ENCODE results near the gene PRKAG2. TPM values are rescaled to one million over a fixed set of nuclear protein-coding genes. Genes with fewer than 3 reads are reported as not detected.

PRKAG2 gene
- total RNA-seq, 1 donor from 2014 or later = 21.1 TPM

GRCh38 chr7:151868396-151869108 lies 8.4 kb downstream of the PRKAG2 start:
- Histone ChIP-seq H3K27me3 (ENCODE audit: control insufficient read depth, insufficient read depth, low read length) (peaks cover 20% of the 10 kb centered on the region), H3K4me3 (ENCODE audit: low read depth, low read length) (no peak overlapping the region), H3K36me3 (ENCODE audit: control insufficient read depth, insufficient read depth, low read length) (no peaks in the 10 kb centered on the region)
- no peak for DNase-seq (ENCODE audit: low read depth)
- TF ChIP-seq CTCF (IDR thresholded peaks at IDR 0.05; ENCODE audit: insufficient read depth, low read length, poor library complexity, severe bottlenecking) = no peak

DNA sequence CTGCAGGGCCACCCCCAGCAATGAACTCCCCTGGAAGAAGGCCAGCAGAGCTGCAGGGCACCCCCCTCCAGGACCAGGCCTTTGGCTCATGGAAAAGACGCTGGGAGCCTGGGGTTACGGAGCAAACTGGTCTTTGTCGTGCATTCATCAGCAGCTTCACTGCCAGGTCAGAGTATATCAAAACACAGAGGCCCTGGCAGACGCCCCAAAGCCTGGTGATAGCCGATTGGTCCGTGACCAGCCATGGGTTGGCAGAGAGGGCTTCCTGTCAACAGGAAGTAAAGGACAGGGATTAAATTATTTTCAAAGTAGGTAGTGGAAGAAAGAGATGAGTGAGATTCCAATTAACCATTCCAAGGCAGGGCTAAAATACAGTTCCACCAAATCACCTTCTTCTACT lies 9.0 kb downstream of the PRKAG2 start:
- Histone ChIP-seq H3K4me3 (ENCODE audit: low read depth, low read length) (no peak overlapping the region), H3K27me3 (ENCODE audit: control insufficient read depth, insufficient read depth, low read length) (peaks cover 20% of the 10 kb centered on the region), H3K36me3 (ENCODE audit: control insufficient read depth, insufficient read depth, low read length) (no peaks in the 10 kb centered on the region)
- TF ChIP-seq CTCF (IDR thresholded peaks at IDR 0.05; ENCODE audit: insufficient read depth, low read length, poor library complexity, severe bottlenecking) = no peak
- no peak for DNase-seq (ENCODE audit: low read depth)

GRCh38 chr7:151866761-151867655 lies 9.9 kb downstream of the PRKAG2 start:
- Histone ChIP-seq H3K36me3 (ENCODE audit: control insufficient read depth, insufficient read depth, low read length) (no peaks in the 10 kb centered on the region), H3K27me3 (ENCODE audit: control insufficient read depth, insufficient read depth, low read length) (peaks cover 20% of the 10 kb centered on the region), H3K4me3 (ENCODE audit: low read depth, low read length) (no peak overlapping the region)
- DNase-seq (ENCODE audit: low read depth) = no peak
- no peak for TF ChIP-seq CTCF (IDR thresholded peaks at IDR 0.05; ENCODE audit: insufficient read depth, low read length, poor library complexity, severe bottlenecking)

DNA sequence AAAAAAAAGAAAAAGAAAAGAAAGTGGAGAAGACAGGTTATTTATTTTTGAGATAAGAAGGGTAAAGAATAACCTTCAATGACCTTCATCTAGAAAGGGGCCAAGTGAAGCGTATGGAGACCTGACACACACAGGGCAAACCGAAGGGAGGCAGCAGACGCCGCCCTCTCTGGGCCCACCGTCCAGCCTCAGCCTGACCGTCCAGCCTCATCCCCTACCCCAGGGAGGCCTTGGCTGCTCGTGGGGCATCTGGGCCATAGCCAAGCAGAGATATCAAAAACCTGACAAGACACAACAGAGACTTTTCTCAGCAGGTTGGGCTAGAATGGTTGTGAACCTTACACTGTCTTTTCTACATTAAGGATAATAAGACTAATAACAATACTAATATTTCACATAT lies 10.9 kb downstream of the PRKAG2 start:
- TF ChIP-seq CTCF (IDR thresholded peaks at IDR 0.05; ENCODE audit: insufficient read depth, low read length, poor library complexity, severe bottlenecking) = no peak
- H3K36me3 ChIP-seq (ENCODE audit: control insufficient read depth, insufficient read depth, low read length) = no peaks in the 10 kb centered on the region
- H3K4me3 ChIP-seq (ENCODE audit: low read depth, low read length) = no peak overlapping the region
- DNase-seq (ENCODE audit: low read depth) = no peak
- peaks cover 17% of the 10 kb centered on the region for H3K27me3 ChIP-seq (ENCODE audit: control insufficient read depth, insufficient read depth, low read length)

- TF ChIP-seq CTCF (IDR thresholded peaks at IDR 0.05; ENCODE audit: insufficient read depth, low read length, poor library complexity, severe bottlenecking) = no peak
- DNase-seq (ENCODE audit: low read depth) = no peak
- no peak overlapping the region for H3K4me3 ChIP-seq (ENCODE audit: low read depth, low read length)
- H3K27me3 ChIP-seq (ENCODE audit: control insufficient read depth, insufficient read depth, low read length) = peaks cover 12% of the 10 kb centered on the region
- H3K36me3 ChIP-seq (ENCODE audit: control insufficient read depth, insufficient read depth, low read length) = no peaks in the 10 kb centered on the region
These were observed 11.7 kb downstream of the PRKAG2 start for GRCh38 chr7:151865070-151865670.
